Inferior parietal cortex (tissue), 1 donor: Measurements from ENCODE around the gene IL20RA.
A peak's percentile ranks its signal among the peaks of the same experiment; 100 is the strongest.

Experiments
- DNase-seq: peaks from one replicate; pipeline ENCODE4 v3.0.0-alpha.2; 2016; ENCODE audit errors: extremely low spot score

The IL20RA gene

DNA sequence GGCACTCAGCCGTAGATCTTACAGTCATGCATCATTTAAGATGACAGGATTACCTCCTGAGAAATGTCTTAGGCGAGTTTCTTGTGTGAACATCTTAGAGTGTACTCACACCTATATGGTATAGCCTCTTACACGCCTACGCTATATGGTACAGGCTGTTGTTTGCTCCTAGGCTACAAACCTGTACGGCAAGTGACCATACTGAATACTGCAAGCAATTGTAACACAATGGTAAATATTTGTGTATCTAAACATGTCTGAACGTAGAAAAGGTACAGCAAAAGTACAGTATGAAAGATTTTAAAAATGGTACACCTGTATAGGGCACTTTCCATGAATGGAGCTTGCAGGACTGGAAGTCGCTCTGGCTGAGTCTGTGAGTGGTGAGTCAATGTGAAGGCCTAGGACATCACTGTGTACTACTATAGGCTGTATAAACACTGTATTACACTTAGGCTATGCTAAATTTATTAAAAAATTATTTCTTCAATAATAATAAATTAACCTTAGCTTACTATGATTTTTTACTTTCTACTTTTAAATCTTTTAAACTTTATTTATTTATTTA, 541 bp upstream of the IL20RA start:
- no peak for DNase-seq

DNA sequence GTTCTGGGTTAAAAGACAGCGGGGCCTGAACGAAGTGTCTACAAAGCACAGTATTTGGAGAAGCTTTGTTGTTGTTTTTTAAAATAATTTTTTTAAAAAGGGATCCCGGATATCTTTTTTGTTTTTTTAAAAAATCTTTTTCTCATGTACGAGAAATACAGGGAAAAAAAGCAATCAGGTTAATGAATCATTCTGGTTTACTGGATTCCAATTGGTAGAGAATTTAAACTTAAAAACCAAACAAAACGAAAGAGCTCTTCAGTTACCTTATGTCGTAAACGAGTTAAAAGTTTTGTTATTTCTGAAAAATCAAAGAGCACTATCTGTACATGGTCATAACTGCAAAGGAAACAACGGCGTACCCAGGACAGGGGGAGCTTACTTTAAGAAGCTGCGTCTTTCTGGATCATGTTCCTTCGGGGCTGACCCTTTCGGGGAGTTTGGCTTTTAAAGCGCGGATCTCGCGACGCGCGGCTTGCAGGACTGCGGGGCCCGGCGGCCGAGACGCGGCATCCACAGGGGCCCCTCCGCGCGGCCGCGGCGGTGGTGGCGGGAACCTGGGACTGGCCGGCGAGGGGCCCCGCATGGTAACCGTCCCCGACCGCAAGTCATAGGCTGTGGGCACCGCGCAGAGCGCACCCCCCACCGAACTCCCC, 927 bp downstream of the IL20RA start:
- DNase-seq: no peak

GRCh38 chr6:137040393-137040792, 4.4 kb downstream of the IL20RA start:
- DNase-seq: no peak

DNA sequence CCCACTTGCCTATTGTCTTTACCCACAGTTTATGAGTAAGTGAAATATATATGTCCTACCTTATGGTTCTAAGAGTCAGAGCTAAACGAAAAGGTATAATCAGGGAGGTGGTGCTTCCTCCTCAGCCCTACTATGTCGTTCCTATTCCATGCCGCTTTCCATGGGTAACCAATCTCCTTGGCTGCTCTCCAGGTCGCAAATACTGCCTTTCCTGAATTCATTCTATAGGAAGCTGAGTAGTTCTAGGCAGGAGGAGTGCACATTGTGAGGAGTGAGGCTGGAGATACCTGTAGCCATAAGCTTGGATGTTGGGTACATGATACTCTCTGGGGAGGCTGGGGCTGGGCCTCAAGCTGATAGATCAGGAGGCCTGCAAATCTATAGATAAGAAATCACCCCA, 5.8 kb downstream of the IL20RA start:
- DNase-seq: no peak

DNA sequence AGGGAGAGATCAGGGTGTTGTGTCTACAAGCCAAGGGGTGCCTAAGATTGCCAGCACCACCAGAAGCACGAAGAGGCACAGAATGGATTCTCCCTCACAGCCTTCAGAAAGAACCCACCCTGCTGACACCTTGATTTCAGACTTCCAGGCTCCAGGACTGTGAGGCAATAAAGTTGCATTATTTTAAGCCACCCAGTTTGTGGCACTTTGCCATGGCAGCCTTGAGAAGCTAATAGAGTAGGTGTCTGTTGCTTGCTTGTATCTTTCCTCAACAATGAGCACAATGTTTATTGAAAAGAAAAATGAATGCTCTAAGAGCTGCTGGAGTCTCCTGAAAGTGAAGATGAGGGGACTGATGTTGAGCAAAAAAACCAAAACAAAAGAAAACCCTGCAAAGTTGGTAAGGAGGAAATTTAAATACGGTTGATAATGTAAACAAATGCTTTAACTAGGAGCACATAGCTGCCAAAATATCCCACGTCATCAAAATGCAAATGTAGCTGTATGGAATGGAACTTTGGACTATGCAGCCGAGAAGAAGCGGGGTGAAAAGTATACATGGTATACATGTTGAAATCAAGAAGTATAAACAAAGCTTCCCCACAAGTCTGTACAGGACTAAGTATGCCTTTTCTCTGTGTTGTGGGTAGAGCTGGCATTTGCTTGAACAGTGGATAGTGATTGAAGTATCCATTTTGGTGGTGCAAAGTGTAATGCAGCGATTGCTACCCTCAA, 8.0 kb downstream of the IL20RA start:
- DNase-seq: no peak

- no peak for DNase-seq
Observed at GRCh38 chr6:137033828-137034227, 10.9 kb downstream of the IL20RA start.

DNA sequence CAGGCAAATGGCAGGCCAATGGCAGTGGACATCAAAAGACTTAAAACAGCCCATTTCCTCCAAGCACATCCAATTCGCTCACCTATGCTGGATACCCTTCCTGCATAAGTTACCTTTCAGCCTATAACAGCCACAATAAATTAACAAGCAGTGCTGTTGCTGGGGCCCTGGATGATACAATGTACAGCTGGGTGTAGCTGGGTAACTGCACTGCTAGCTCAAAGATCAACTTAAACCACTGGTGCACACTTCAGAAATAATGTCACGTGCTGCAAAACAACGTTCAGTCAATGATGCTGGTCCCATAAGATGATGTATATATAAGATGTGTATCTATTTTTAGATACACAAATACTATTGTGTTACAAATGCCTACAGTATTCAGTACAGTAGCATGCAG, 13.6 kb downstream of the IL20RA start:
- DNase-seq: no peak

DNA sequence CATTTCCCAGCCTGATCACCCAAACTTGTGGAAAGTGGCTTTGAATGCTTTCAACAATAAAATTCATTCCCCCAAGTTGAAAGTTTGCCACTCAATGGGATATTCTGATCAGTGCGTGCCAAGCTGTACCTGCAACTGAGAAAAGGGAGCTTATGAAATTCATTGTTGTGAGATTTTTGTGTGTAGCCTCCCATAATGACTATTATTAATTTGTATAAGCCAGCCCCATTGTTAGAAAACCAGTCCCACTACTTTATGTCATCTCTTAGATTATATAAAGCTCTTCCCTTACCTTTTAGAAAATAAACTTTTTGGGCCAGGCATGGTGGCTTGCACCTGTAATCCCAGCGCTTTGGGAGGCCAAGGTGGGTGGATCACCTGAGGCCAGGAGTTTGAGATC, 15.9 kb downstream of the IL20RA start:
- no peak for DNase-seq

- DNase-seq: no peak
Observed at GRCh38 chr6:137025786-137026730, 18.7 kb downstream of the IL20RA start.

GRCh38 chr6:137024237-137024990, 20.4 kb downstream of the IL20RA start:
- DNase-seq: no peak

DNA sequence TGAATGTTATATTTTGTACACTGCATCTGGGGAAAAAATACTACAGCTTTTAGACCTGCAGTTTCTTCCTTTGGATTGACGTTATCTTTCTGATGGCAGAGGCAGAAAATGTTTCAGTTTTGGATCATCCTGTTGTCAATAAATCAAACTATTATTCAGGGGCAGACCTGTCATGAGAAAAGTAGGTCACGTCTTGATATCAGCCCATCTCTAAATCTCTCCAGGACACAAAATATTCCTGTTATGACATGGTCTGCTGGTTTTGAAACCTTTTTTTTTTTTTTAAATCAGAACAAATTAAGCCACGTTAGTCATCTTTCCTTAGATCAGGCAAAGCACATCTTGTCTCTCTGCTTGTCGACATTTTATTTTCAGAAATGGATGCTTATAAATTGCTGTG, 24.0 kb downstream of the IL20RA start:
- DNase-seq: no peak

DNA sequence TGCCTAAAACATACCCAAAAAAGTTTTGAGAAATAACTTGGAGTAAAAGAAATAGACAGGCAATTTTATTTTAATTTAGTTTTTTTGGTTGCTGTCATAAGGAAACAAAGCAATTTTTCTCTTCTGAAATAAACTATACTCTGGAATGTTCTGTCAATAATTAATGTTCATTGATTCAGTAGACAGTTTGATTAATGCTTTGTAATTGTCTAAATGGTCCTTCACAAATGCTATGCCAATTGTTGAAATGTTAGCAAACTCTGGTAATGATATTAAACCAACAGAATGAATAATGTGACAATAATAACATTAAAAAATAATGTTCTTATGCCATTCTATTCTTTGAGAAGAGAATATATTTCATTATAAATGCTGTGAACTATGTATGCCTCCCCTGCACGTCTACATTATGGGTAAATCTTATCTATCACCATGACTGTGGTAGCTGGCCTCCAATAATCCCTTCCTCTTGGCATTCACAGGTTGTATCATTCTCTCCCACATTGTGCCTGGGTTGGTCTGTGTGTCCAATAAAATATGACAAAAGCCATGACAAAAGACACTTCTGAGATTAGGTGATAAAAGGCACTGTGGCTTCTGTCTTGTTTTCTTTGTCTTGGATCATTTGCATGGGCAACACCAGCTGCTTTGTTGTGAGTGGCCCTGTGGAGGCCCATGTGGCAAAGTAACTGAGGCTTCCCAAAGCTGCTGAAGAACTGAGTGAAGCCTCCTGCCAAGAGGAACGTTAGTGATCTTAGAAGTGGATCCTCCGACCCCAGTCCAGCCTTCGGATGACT, 25.1 kb downstream of the IL20RA start:
- DNase-seq: no peak

DNA sequence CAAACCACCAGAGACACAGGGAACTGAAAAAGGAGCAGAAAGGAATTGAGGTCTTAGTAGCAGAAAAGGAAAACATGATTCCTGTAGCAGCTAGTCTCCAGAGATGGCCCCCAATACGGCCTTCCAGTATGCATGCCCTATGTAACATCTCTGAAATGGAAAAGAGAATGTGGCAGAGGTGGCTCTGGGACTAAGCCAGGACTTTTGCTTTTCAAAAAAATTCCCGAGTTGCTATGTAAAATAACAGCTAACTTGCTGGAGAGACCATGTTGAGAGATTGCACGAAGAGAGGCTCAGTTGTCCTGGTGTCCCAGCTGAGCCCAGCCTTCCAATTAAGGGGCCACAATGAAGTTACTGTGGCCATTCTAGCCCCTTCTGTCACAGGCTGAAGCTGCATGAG, 27.7 kb downstream of the IL20RA start:
- no peak for DNase-seq

DNA sequence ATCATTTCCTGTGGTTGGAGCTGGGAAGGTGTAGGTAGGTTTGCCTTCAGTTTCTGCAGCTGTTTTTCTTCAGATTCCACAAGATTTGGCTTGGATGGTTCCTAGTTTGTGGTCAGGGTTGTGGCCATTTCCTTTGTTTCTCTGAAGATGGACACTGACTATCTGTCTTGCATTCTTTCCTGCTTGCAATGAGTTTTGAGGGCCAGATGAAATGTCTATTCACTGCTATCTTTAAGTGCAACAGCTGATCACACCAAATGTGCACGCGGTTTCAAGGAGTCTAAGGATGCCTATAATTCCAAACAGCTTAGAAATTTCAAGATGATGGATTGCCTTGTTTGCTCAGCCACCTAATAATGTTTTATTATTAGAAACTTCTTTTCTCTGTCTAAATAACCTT, 28.4 kb downstream of the IL20RA start:
- no peak for DNase-seq

GRCh38 chr6:137015943-137016342, 28.8 kb downstream of the IL20RA start:
- DNase-seq: no peak

- DNase-seq: peak; percentile 4
Observed at GRCh38 chr6:137013738-137014602, 30.8 kb downstream of the IL20RA start.

GRCh38 chr6:137013031-137013430, 31.7 kb downstream of the IL20RA start:
- no peak for DNase-seq

GRCh38 chr6:137011406-137011805, 33.4 kb downstream of the IL20RA start:
- DNase-seq: no peak

DNA sequence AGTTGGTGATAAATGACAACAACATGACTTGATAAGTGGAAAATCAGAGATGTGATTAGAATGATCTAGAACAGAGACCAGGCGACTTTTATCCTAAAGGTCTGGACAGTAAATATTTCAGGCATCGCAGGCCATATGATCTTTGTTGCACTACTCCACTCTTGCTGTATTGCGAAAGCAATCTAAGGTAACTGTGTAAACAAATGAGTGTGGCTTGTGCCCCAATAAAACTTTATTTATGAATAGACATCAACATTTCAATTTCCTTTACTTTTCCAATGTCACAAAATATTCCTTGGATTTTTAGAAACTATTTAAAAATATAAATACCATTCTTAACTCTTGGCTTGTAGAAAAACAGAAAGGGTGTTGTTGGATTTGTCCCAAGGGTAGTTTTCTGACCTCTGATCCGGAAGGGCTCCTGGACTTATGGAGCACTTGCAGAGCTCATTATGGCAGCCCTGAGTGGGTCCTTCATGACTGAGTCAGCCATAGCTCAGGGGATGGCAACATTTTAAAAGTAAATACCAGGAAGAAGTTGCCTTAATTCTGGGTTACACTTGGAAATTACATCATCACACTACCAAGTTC, 34.5 kb downstream of the IL20RA start:
- DNase-seq: no peak
